Cardiac septum (tissue), 1 donor: ENCODE data around the gene MSN. TPM values are rescaled to one million over a fixed set of nuclear protein-coding genes. Genes with fewer than 3 reads are reported as not detected.
"Not testable (repeated sequence)": the region's sequence is repeated elsewhere in the genome, so short reads cannot be mapped to it uniquely, and the experiment has no call there.

Source experiments
- DNase-seq: peaks from one replicate; pipeline ENCODE4 v3.0.0-alpha.2; 2020; ENCODE audit warnings: low spot score
- intact Hi-C: fragments of 100-400 bp; cut with DNase I; formaldehyde crosslinking; loops from one replicate; pipeline ENCODE4 v1.14.0; 2022
- total RNA-seq: library from RNA; stranded (reverse); fragmentation: NEBNext Ultra II Directional; extraction: Animal tissue kit (Norgen Biotek cat#: 25700); gene quantifications from one replicate; pipeline ENCODE4 v1.2.1, GENCODE V29; 2021
- donor health status: DM: no; HTN: no; CAD: no.

The MSN gene
- total RNA-seq, 1 donor from 2014 or later = 177 TPM

DNA sequence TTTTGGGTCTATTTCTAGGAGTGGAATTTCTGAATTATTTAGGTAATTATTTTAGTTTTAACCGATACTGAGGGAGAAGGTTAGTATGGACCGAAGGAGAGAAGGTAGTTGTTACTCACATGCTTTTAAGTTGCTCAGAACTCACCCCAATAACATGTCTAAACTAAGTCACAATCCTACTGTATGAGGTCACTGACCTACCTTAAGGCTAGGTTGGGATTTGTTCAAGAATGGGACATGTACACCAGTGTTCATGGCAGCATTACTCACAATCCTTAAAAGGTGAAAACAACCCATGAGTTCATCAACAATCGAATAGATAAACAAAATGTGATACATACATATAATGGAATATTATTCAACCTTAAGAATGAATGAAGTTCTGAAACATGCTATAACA lies 90.5 kb downstream of the MSN start:
- intact Hi-C loops = no loop called here
- DNase-seq = no peak

DNA sequence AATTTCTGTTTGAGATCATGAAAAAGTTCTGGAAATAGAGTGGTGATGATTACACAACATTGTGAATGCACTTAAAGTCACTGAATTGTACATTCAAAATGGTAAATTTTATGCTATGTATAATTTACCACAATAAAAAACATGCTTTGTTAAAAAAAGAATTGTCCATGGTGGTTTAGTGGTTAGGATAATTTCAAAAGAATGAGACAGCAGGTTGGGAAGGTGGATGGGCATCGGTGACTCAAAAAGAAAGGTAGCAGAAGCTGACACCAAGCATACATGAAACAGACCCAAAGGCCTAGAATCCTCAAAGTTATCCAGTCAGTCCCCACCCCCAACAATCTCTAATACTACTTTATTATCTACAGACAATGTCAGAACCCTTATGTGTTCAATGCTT lies 91.1 kb downstream of the MSN start:
- intact Hi-C loops = no loop called here

DNA sequence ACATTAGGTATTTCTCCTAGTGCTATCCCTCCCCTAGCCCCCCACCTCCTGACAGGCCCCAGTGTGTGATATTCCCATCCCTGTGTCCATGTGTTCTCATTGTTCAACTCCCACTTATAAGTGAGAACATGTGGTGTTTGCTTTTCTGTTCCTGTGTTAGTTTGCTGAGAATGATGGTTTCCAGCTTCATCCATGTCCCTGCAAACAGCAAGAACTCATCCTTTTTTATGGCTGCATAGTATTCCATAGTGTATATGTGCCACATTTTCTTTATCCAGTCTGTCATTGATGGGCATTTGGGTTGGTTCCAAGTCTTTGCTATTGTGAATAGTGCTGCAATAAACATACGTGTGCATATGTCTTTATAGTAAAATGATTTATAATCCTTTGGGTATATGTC lies 92.1 kb downstream of the MSN start:
- DNase-seq, intact Hi-C loops: not testable (repeated sequence)

More for the DNA sequence above, 91.1 kb downstream of the MSN start:
- DNase-seq = no peak

GRCh38 chrX:65769564-65770292 lies 102.3 kb downstream of the MSN start:
- intact Hi-C loops = no loop called here
- DNase-seq = no peak

DNA sequence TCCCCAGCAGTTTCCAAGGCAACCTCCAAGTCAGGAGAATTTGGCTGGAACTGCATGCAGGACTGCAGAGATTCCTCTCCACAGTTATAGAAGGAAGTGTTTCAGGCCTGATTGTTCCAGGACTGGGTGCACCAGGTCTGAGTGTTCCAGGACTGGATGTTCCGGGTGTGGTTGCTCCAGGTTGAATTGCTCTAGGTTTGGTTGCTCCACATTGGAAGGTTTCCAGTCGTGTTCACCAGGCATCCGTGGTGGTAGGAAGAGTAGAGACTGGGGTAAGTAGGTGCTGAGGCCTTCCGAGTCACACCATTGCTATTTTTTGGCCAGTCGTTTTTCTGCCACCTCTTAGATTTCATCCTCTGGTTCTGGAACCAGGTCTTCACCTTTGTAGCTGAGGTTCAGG lies 105.4 kb downstream of the MSN start:
- DNase-seq = no peak
- intact Hi-C loops = no loop called here

DNA sequence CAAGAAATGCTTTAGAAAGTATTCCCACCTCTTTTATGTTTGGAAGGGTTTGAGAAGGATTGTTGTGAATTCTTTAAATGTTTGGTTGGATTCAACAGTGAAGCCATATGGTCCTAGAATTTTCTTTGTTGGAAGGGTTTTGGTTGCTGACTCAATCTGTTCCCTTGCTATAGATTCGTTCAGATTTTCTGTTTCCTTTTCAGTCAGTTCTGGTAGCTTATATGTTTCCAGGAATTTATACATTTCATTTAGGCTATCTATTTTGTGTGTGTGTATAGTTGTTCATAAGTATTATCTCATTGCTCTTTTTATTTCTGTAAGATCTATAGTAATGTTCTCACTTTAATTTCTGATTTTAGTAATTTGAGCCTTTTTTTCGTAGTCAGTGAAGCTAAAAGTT lies 114.4 kb downstream of the MSN start:
- no peak for DNase-seq
- intact Hi-C loops = no loop called here

- DNase-seq = no peak
- intact Hi-C loops = no loop called here
Observed at GRCh38 chrX:65783746-65784145, 116.3 kb downstream of the MSN start.

Other genes starting within 250 kb of the MSN start
- 17.7 TPM for gene LAS1L, start 132.9 kb upstream of the MSN start, total RNA-seq